GM21367 (cell line): ENCODE measurements around the gene KCNT1.

ENCODE experiments used
- ATAC-seq: cut with Tn5 transposase; IDR thresholded peaks from one replicate; pipeline ENCODE4 v1.9.1; 2021; ENCODE audit not compliant: unreplicated experiment

The KCNT1 gene

DNA sequence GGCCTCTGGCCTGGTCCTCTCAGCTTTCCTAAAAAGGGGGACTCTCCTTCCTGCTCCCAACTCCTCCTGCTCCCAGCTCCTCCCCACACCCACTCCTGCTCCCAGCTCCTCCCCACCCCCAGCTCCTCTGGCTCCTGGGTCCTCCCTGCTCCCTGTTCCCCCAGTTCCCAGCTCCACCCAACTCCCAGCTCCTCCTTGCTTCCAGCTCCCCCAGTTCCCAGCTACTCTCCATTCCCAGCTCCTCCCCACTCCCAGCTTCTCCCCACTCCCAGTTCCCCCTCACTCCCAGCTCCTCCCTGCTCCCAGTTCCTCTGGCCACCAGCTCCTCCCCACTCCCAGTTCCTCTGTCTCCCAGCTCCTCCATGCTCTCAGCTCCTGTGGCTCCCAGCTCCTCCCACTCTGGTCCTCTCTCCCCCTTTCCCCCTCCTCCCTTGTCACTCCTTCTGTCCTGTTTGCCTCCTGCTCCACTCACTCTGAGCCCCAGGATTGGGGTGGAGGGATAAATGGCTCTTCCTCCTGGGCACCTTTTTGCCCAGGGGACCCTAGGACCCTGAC is 75.7 kb downstream of the KCNT1 start:
- no peak for ATAC-seq

DNA sequence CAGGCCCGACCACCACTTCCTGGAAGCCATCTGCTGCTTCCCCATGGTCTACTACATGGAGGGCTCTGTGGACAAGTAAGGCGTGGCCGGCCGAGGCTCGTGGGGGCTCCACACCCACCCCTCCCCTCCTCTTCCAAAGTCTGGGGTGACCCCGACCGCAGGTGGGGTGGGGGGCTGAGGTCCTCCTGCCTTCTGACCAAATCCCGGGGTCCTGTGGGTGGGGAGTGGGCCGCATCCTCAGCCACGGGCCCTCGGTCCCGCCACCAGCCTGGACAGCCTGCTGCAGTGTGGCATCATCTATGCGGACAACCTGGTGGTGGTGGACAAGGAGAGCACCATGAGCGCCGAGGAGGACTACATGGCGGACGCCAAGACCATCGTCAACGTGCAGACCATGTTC is 76.4 kb downstream of the KCNT1 start:
- ATAC-seq, result no peak

GRCh38 chr9:135779571-135779970 is 77.6 kb downstream of the KCNT1 start:
- no peak for ATAC-seq

- ATAC-seq, result no peak
Measured at GRCh38 chr9:135780086-135780485, 78.1 kb downstream of the KCNT1 start.

DNA sequence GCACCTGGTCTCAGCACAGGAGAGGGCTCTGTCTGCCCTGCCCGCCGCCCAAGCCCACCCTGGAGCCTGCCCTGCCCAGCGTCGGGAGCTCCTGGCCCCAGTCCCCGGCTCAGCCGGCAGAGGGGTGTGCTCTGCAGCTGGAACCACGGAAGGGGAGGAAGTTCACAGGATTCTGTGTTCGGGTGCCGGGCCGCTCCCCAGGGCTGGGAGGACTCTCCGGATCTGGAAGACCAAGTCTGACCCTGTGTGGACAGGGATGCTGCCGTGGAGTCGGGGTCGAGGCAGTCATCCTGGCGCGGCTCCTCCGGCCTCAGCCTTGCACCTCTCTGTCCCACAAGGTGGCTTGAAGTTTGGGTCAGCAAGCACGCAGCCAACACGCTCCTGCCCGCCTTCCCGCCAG is 78.6 kb downstream of the KCNT1 start:
- ATAC-seq, result no peak

DNA sequence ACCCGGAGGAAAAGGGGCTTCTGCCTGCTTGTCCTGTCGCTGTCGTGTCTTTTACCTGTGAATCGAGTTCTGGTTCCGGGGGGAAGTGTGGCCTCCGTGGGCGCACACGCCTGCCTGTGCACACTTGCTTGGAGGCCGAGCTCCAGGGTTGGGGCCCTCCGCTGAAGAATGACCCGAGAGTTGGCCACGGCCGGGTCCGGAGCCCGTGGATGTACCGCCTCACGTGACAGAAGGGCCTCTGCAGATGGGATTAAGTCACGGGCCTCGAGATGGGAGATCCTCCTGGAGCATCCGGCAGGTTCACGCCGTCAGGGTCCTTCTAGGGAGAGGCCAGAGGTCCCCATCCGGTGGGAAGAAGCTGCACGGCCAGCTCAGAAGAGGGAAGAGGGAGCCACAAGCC is 81.0 kb downstream of the KCNT1 start:
- ATAC-seq, result no peak

DNA sequence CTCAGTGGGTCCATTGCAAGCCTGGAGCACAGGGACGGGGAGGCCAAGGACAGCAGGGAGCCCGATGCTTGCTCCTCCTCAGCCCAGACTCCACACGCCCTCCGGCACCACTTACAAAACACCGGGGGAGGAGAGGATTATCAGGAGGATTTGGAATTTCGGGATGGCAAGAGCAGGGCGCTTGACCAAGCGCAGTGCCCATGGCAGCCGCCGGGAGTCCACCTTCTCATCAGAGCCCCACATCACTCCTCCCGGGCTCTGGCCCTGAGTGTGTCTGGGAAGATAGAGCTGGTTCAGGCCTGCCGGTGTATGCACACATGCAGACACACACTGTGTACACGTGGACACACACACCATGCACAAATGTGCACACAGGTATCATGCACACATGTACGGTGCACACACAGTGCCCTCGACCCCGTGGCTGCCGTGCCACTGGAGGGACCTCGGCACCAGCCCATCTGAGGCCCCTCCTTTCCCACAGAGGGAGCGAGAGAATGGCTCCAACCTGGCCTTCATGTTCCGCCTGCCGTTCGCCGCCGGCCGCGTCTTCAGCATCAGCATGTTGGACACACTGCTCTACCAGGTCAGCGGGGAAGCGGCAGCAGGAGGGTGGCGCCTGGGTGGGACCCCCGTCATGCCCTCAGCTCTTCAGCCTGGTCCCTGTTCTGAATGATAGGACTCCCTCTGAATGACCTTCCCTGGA is 81.7 kb downstream of the KCNT1 start:
- no peak for ATAC-seq

DNA sequence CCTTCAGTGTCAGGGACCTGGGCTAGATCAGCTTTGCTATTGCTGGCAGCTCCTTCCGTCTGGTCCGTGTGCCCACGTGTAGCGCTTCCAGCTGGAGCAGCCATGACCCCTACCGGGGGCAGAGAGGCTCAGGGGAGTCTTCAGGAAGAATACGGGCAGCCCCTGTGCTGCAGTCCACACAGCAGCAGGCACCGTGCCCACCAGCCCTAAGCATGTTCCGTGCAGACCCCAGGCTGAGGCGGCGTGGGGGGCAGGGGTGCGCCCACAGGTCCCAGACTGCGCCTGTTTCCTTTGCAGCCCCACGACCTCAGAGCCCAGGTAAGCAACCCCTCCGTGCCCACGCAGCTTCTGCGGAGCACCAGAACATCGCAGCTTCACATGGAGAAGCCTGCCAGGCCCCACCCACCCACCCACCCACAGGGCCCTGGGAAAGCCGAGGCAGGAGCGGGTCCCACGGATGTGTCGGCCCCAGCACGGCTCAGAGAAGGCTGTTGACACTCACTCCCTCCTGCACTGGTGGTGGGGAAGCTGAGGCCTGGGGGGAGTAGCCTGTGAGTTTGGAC is 83.1 kb downstream of the KCNT1 start:
- ATAC-seq, result no peak

- no peak for ATAC-seq
Measured at GRCh38 chr9:135786146-135786690, 84.2 kb downstream of the KCNT1 start.

DNA sequence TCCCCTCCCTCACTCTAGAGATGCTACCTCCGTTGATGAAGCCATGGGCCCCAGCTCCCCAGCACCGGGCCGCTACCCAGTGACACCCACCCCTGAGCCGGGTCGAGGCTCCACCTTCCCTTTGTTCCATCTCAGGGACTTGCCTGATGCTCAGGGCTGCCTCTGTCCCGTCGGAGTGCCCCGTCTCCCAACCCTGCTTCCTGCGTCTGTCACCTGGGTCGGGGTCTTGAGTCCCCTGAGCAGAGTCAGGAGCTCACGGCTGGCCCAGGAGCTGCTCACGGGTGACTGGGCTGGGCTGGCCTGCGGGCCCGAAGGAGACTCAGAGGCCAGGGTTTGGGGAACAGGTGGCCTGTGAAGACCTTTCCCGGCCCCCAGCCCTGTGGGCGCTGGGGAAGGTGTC is 85.3 kb downstream of the KCNT1 start:
- no peak for ATAC-seq

- ATAC-seq, result no peak
Measured at GRCh38 chr9:135787776-135788575, 86.0 kb downstream of the KCNT1 start.

DNA sequence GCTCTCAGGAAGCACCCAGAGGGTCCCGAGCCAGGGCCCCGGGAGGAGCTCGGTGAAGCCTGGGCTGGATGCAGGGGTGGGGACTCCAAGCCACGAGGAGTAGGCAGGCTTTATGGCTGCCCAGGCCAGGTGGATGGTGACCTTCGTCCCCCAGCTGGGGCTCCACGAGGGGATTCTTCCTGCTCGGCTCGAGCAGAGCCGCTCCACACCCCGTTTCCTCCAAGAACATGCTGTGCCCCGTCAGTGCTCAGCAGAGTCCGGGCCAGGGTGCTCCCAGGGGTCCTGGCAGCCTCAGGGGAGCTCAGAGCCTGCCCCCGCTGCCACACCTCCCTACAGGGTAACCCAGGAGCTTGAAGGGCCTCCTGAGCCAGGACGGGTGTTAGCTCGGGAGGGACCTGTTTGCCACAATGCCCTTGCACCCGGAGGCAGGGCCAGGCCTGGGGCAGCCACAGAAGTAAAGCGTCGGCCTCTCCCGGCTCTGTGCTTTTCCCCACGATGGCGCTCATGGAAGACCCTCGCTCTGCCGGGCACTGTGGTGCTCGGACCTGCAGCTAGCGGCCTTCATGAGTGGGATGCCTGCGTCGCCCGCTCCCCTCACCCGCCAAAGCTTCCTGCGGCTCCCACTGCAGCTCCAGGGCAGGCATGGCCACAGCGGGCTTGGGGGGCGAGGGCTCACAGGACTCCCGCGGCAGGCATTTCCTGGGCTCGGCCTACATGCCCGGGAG is 86.8 kb downstream of the KCNT1 start:
- ATAC-seq, result no peak

DNA sequence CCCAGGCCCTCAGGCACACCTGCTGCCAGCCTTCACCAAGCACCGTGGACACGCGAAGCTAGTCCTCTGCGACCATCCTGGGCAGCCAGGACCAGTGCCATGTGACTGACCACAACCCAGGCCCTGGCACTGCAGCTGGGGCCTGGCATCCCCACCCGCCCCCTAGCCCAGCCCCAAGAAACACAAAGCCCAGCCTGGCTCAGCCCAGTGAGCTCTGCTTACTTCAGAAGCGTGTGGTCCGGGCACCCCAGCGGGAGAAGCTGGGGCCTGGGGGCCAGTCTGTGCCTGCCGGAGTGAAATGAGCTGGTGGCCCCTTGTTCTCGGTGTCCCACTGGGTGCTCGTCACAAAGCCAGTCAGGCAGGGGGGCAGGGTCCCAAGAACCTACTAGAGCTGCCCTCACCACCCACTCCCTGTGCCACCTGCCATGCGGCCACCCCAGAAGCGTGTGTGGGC is 87.9 kb downstream of the KCNT1 start:
- no peak for ATAC-seq

DNA sequence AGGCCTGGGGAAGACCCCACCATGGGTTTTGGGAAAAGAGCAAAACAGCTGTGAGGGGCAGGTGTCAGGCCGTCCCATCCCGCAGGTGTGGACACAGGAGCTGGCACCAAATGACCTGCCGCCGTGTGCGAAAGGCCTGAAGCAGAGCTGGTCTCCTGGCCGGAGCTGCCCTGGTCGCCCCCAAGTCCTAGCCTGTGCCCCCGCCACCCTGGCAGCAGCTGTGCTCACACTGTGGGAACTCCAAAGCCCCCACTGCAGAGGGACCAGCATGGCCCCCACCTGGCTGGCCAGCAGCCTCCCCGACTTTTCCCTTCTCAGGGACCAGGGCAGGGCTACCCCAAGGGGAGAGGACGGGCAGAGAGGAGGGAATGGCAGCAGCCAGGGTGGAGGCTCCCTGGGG is 88.4 kb downstream of the KCNT1 start:
- ATAC-seq, result no peak

DNA sequence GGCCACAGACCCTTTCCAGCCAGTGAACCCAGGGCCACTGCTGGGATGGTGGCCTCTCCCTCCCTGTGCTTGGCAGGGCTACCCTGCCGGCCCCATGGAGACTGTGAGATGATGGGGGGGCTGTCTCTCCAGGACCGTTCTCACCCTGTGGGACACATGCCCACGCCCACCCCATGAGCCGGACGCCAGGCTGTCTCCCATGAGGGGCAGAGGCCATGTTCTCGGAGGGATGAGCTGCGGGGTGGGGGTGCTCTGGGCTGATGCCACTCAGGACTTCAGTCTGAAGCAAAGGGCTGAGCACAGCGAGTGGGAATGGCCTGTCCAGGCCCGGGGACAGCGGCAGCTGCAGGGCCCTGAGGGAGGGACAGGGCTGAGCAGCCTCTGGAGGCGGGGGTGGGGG is 88.9 kb downstream of the KCNT1 start:
- no peak for ATAC-seq

- ATAC-seq, result no peak
Measured at GRCh38 chr9:135791431-135792267, 89.7 kb downstream of the KCNT1 start.

GRCh38 chr9:135792268-135793128 is 90.5 kb downstream of the KCNT1 start:
- no peak for ATAC-seq

DNA sequence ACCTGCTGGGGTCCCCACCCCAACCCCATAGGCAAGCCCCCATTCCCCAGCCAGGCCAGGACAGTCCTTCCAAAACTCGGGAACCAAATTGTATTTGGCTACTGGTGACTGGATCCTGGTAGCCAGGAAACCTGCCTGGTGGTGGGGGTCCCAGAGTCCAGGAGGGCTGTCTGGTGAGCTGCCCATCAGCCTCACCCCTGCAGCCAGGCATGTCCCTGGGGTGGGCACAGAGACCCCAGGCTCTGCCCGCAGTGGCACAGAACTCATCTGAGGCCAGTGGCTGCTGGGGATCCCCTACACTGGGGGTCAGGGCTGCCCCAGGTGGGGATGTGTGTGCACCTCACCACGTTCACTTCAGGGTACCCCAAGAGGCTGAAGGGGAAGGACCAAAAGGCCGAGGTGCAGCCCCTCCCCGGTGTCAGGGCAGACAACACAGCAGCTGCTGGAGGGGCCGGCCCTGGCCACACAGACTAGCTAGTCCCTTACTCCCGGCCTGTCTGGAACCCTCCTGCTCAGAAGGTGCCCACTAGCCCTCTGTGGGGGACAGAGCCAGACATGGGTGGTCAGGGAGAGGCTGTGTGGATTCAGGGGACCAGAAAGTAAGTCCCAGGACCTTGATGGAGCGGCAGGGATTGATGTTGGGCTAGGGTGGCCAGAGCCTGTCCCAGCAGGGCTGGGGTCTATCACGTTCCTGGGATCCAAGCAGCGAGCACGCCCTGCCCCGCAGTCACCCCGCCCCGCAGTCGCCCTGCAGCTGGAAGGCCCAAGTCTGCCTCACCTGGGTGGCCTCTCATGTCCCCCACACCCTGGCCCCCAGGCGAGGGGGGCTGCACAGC is 91.5 kb downstream of the KCNT1 start:
- no peak for ATAC-seq
